Activated naive CD4-positive, alpha-beta T cell treated with anti-CD3 and anti-CD28 coated beads for 36 hours (primary cell): Measurements from ENCODE around the gene ADAM17. TPM values are rescaled to one million over a fixed set of nuclear protein-coding genes. Genes with fewer than 3 reads are reported as not detected.
"Not testable (repeated sequence)": the region's sequence is repeated elsewhere in the genome, so short reads cannot be mapped to it uniquely, and the experiment has no call there.

ENCODE experiments used
- CTCF ChIA-PET: fragments of 350-600 bp; sonication (Branson Sonifier 250); formaldehyde crosslinking; loops from one replicate; lab custom pipeline; 2021; ENCODE audit warnings: antibody characterized with exemption; lab: Charles Lee
- DNase-seq: peaks from one replicate; pipeline ENCODE4 v3.0.0-alpha.2; 2020
- H3K27ac Mint-ChIP-seq: one replicate; pipeline ENCODE4 v1.8.0; 2021; ENCODE audit warnings: mild to moderate bottlenecking, mixed read lengths
- H3K27me3 Mint-ChIP-seq: one replicate; pipeline ENCODE4 v1.8.0; 2021; ENCODE audit warnings: low read depth, mixed read lengths
- H3K36me3 Mint-ChIP-seq: one replicate; pipeline ENCODE4 v1.8.0; 2021; ENCODE audit warnings: low read depth, mixed read lengths
- H3K4me1 Mint-ChIP-seq: one replicate; pipeline ENCODE4 v1.8.0; 2021; ENCODE audit warnings: low read depth, mixed read lengths
- H3K4me3 Mint-ChIP-seq: one replicate; pipeline ENCODE4 v1.8.0; 2021; ENCODE audit warnings: mild to moderate bottlenecking, moderate library complexity, mixed read lengths
- H3K9me3 Mint-ChIP-seq: one replicate; pipeline ENCODE4 v1.8.0; 2021; ENCODE audit warnings: mixed read lengths
- intact Hi-C: fragments of 100-400 bp; cut with micrococcal nuclease; formaldehyde crosslinking; loops from one replicate; pipeline ENCODE4 v1.15.1; 2023
- total RNA-seq, 2 experiments: library from RNA; stranded (reverse); gene quantifications; one replicate each; pipeline ENCODE4 v1.2.3, GENCODE V29; 2021

ADAM17 gene
- total RNA-seq, 2 experiments from 2014 or later, result 10.5 to 11.0 TPM

DNA sequence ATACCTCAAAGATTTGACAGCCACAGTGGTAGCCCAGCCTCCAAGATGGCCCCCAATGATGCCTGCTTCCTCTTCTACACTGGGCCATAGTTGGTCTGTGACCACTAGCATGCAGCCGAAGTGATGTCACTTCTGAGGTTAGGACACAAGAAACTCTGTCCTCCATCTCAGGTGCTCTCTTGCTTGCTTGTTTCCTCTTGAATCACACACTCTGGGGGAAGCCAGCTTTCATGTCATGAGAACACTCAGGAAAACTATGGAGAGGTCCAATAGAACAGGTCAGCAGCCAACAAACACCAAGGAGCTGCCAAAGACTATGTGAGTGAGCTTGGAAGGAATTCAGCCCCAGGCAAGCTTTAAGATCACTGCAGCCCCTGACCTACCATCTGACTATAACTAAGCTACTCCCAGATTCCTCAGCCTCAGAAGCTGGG lies 3.3 kb upstream of the ADAM17 start:
- Mint-ChIP-seq H3K4me1 (peaks cover 21% of the 10 kb centered on the region), H3K27ac (no peak overlapping the region), H3K36me3 (no peaks in the 10 kb centered on the region), H3K4me3 (no peak overlapping the region), H3K27me3 (no peaks in the 10 kb centered on the region), H3K9me3 (no peaks in the 10 kb centered on the region)
- intact Hi-C loops, result loop anchor here (10.0 kb wide), 4 partner anchors 354 to 1096 kb away; partner anchors contain the start of genes ASAP2 and HPCAL1
- CTCF ChIA-PET, result interaction anchor here (1.6 kb wide), 1 partner anchor 11 kb away, joined by 3 read pairs; no protein-coding TSS in a partner anchor
- DNase-seq, result no peak

DNA sequence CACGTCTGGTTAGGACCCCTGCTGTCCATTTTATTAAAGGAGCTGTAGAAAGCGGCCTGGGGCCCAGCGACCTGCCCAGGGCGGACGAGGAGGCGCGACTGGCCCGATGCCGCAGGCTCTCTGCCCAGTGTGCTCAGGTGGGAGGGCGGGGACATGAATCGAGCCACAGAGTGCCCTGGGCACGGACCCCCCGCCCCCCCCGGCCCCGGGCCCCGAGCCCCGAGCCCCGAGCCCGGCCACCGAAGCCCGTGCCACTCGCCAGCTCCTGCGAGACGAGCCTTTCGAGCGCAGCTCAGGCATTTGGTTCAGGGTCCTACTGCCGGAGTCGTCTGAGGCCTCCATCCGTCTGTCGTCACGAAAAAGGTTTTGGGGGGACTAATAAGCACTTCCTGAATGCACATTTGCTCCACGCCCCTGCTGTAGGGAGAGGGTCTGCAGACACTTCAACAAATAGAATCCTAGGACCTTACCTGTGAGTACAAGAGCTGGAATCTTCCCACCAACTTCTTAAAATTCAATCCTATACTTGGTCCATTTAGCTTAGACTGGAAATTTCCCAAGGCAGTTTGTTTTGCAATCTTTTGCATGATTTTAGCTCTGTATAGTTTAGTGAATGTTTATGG lies 602 bp upstream of the ADAM17 start:
- no peaks in the 10 kb centered on the region for H3K9me3 Mint-ChIP-seq
- H3K27me3 Mint-ChIP-seq, result no peaks in the 10 kb centered on the region
- peak; percentile 27 for DNase-seq
- peaks cover 43% of the 10 kb centered on the region for H3K4me1 Mint-ChIP-seq
- no peaks in the 10 kb centered on the region for H3K36me3 Mint-ChIP-seq
- peak overlapping the region; percentile 98 for H3K4me3 Mint-ChIP-seq
- CTCF ChIA-PET, result interaction anchor here (0.7 to 2.0 kb wide), 8 partner anchors 10 to 439 kb away, joined by 3 to 9 read pairs (median 4); no protein-coding TSS in a partner anchor
- intact Hi-C loops, result loop anchor here (1.0 to 10.0 kb wide), 5 partner anchors 147 to 1099 kb away; partner anchors contain the start of genes ASAP2 and HPCAL1
- peak overlapping the region; percentile 96 for H3K27ac Mint-ChIP-seq

DNA sequence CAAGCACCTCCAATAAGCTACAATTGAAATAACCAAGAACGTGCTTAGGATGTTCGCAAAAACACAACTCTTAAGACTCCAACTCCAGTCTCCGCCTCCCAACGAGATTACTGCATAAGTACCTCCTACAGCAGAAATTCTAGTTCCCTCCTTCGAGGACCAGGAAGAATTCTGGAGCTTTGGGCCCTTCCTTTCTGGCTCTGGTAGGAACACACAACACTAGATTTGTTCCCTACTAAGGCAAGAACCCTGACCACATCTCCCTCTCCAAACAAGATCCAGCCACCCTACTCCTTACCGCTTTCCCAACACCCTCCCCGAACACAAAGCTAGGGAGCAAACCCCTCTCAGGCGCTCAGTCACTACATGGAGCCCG lies 721 bp downstream of the ADAM17 start:
- DNase-seq, result peak; percentile 47
- CTCF ChIA-PET, result interaction anchor here (0.6 to 2.0 kb wide), 6 partner anchors 40 to 430 kb away, joined by 3 to 9 read pairs (median 4); no protein-coding TSS in a partner anchor
- no peaks in the 10 kb centered on the region for H3K9me3 Mint-ChIP-seq
- peaks cover 49% of the 10 kb centered on the region for H3K4me1 Mint-ChIP-seq
- H3K27me3 Mint-ChIP-seq, result no peaks in the 10 kb centered on the region
- H3K4me3 Mint-ChIP-seq, result peak overlapping the region; percentile 98
- intact Hi-C loops, result loop anchor here (1.0 to 10.0 kb wide), 12 partner anchors 62 to 1100 kb away; partner anchors contain the start of genes ASAP2, CPSF3, HPCAL1 and ITGB1BP1
- H3K36me3 Mint-ChIP-seq, result no peaks in the 10 kb centered on the region
- H3K27ac Mint-ChIP-seq, result peak overlapping the region; percentile 96

DNA sequence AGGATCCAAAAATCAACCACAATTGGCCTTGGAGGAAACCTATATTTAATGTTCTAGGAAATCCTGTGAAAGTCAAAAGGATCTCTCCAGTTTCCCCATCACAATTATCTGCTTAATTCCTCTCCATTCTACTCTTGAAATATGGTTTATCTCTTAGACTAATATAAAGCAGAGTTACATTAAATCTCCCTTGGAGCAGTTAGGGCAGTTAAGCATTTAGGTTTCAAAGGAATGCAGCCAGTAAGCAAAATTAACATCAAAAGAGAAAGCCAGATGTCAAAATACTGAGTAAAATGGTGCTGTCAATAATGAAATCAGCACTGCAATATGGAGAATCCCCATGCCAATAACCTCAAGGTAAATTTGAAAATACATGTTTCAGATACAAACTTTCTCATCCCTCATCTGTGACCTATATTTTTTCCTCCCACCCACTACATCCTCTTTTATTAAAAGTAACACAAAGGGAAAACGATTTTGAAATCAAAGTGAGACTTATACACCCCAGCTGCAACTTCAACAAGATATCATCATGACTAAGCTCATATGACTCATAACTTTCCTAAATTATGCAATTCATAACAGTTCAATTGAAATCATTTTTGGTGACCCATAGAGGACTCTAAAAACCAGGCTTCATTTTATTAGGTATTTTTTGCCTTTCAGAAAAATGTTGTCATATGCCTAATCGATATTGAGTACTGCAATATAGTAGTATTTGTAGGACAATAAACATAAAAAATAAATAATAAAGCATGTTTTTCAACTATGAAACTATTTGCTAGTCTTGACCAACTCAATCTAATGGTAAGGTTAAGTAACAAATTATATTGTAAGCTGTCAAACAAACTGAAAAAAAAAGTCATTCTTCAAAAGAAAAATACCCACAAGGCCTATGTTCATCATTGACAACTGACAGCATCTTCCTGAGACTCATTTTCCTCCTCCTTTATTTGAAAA lies 3.1 kb downstream of the ADAM17 start:
- H3K27ac Mint-ChIP-seq, result peak overlapping the region; percentile 79
- CTCF ChIA-PET, result no interaction called here
- H3K4me1 Mint-ChIP-seq, result peaks cover 65% of the 10 kb centered on the region
- H3K4me3 Mint-ChIP-seq, result peak overlapping the region; percentile 26
- DNase-seq, result no peak
- intact Hi-C loops, result loop anchor here (1.0 to 10.0 kb wide), 14 partner anchors 42 to 1102 kb away; partner anchors contain the start of genes ASAP2, HPCAL1 and ODC1
- no peaks in the 10 kb centered on the region for H3K9me3 Mint-ChIP-seq
- no peaks in the 10 kb centered on the region for H3K27me3 Mint-ChIP-seq
- no peaks in the 10 kb centered on the region for H3K36me3 Mint-ChIP-seq

DNA sequence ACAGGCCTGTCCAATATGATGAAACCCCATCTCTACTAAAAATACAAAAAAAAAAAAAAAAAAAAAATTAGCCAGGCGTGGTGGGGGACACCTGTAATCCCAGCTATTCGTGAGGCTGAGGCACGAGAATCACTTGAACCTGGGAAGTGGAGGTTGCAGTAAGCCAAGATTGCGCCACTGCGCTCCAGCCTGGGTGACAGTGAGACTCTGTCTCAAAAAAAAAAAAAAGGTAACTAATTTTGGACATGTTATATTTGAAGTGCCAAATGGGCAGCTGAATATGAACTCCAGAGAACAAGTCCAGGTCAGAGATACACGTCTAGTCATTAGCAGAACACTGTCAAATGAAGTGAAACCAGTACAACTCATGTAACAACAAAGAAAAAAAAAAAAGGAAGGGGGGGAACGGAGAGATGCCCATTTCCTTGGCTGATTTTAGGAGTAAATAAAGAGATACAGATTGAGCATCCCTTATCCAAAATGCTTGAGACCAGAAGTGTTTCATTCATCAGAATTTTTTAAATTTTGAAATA lies 4.7 kb downstream of the ADAM17 start:
- H3K27ac Mint-ChIP-seq, DNase-seq, H3K36me3 Mint-ChIP-seq, H3K27me3 Mint-ChIP-seq, CTCF ChIA-PET, H3K4me3 Mint-ChIP-seq, H3K9me3 Mint-ChIP-seq: not testable (repeated sequence)
- peaks cover 63% of the 10 kb centered on the region for H3K4me1 Mint-ChIP-seq
- intact Hi-C loops, result loop anchor here (5.0 to 10.0 kb wide), 6 partner anchors 346 to 1104 kb away; partner anchors contain the start of genes ASAP2, HPCAL1 and ODC1

DNA sequence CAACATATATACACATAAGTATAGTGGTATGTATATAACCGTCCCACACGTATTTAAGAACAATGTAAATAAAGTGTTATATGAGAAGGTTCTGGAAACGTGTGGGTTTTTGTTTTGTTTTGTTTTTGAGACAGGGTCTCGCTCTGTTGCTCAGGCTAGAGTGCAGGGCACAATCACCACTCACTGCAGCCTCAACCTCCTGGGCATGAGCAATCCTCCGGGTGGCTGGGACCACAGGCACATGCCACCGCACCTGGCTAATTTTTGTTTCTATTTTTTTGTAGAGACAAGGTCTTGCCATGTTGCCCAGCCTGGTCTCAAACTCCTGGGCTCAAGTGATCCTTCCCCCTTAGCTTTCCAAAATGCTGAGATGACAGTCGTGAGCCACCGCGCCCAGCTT lies 6.2 kb downstream of the ADAM17 start:
- intact Hi-C loops, result no loop called here
- Mint-ChIP-seq H3K4me1 (peaks cover 66% of the 10 kb centered on the region), H3K4me3 (no peak overlapping the region), H3K27me3 (no peaks in the 10 kb centered on the region), H3K27ac (no peak overlapping the region), H3K9me3 (no peaks in the 10 kb centered on the region), H3K36me3 (no peaks in the 10 kb centered on the region)
- no peak for DNase-seq
- CTCF ChIA-PET, result interaction anchor here (1.4 kb wide), 1 partner anchor 80 kb away, joined by 3 read pairs; no protein-coding TSS in a partner anchor

DNA sequence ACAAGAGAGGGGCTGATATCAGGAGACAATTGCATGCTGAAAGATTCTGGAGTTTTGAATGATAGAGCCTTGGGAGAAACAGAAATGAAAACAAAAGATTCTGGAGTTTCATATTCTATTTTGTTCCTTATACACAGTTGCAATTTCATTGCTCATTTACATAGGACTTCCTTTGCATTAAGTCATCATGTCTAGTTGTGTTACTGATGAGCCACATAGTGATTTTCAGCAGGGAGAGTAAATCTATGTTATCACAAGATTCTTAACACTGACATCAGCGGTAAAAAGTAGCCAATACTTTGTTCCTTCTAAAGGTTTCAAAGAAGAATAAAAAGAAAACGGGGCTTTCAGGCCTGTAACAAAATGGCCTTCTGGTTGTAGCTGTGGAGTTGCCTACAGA lies 7.1 kb downstream of the ADAM17 start:
- no peak for DNase-seq
- peak overlapping the region; percentile 33 for H3K4me3 Mint-ChIP-seq
- H3K9me3 Mint-ChIP-seq, result no peaks in the 10 kb centered on the region
- no peaks in the 10 kb centered on the region for H3K36me3 Mint-ChIP-seq
- CTCF ChIA-PET, result interaction anchor here (0.6 kb wide), 1 partner anchor 416 kb away, joined by 3 read pairs; no protein-coding TSS in a partner anchor
- intact Hi-C loops, result loop anchor here (1.0 kb wide), 2 partner anchors 55 to 60 kb away; no protein-coding TSS in a partner anchor
- H3K27ac Mint-ChIP-seq, result peak overlapping the region; percentile 66
- H3K4me1 Mint-ChIP-seq, result peaks cover 66% of the 10 kb centered on the region
- H3K27me3 Mint-ChIP-seq, result no peaks in the 10 kb centered on the region

DNA sequence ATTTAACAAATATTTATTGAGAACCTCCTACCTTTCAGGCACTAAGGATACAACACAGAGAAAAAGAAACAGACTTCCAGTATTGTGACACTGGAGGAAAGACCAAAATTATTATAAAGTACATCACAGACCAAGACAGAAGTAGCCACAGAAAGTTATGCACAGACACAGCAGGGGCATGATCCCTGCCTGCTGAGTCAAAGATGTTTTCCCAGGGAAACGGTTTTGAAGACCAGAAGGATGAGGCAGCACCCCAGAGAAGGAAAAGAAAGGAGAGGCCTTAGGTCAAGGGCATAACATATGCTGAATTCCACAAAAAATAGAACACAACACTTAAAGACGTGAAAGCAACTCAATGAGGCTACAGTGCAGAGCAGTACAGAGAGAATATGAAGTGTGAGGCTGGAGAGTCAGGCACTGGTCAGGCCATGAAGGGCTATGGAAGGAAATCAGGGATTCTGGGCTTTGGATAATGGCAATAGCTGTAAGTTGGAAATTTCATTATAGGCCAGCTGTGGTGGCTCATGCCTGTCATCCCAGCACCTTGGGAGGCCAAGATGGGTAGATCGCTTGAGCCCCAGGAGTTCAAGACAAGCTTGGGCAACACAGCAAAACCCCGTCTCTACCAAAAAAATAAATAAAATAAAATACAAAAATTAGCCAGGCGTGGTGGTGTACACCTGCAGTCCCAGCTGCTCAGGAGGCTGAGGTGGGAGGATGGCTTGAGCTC lies 8.2 kb downstream of the ADAM17 start:
- Mint-ChIP-seq H3K4me3 (no peak overlapping the region), H3K36me3 (peaks cover 2% of the 10 kb centered on the region), H3K4me1 (peaks cover 60% of the 10 kb centered on the region), H3K9me3 (no peaks in the 10 kb centered on the region), H3K27me3 (no peaks in the 10 kb centered on the region), H3K27ac (no peak overlapping the region)
- CTCF ChIA-PET, result interaction anchor here (0.6 kb wide), 1 partner anchor 1282 kb away, joined by 3 read pairs; no protein-coding TSS in a partner anchor
- intact Hi-C loops, result no loop called here
- no peak for DNase-seq

DNA sequence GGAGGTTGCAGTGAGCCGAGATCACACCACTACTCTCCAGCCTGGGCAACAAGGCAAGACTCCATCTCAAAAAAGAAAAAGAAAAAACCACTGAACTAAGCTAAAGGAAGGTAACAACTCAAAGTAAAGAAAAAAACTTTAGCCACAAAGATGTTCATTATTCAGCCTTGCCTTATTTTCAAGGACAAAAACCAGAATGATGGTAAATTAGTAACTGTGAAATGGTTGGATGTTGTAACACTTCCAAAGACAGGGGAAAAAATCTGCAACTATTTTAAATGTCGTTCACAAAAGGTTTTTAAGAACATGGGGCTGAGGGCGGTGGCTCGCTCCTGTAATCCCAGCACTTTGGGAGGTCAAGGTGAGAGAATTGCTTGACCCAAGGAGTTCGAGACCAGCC lies 10.1 kb downstream of the ADAM17 start:
- no peaks in the 10 kb centered on the region for H3K9me3 Mint-ChIP-seq
- H3K27ac Mint-ChIP-seq, result no peak overlapping the region
- intact Hi-C loops, result no loop called here
- H3K27me3 Mint-ChIP-seq, result no peaks in the 10 kb centered on the region
- H3K4me3 Mint-ChIP-seq, result no peak overlapping the region
- peaks cover 2% of the 10 kb centered on the region for H3K36me3 Mint-ChIP-seq
- CTCF ChIA-PET, result interaction anchor here (0.6 to 1.3 kb wide), 3 partner anchors 9 to 43 kb away, joined by 3 to 4 read pairs (median 3); partner anchors contain the start of gene ADAM17
- H3K4me1 Mint-ChIP-seq, result peaks cover 47% of the 10 kb centered on the region
- DNase-seq, result no peak

DNA sequence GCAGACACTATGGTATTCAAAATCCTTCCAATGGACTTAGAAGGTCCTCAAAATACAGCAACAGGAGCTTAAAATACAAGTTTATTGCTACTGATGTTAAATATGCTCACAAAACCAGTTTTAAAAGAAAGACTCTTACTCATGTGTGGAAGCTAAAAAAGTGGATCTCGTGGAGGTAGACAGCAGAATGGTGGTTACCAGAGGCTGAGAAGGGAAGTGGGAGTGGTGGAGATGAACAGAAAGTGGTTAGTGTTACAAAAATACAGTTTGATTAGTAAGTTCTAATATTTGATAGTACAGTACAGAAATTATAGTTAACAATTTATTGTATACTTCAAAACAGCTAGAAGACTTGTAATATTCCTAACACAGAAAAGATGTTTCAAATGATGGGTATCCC lies 12.1 kb downstream of the ADAM17 start:
- CTCF ChIA-PET, result interaction anchor here (1.3 kb wide), 1 partner anchor 10 kb away, joined by 3 read pairs; no protein-coding TSS in a partner anchor
- Mint-ChIP-seq H3K4me3 (no peak overlapping the region), H3K36me3 (peaks cover 5% of the 10 kb centered on the region), H3K9me3 (no peaks in the 10 kb centered on the region), H3K4me1 (peaks cover 40% of the 10 kb centered on the region), H3K27ac (no peak overlapping the region), H3K27me3 (no peaks in the 10 kb centered on the region)
- DNase-seq, result no peak
- intact Hi-C loops, result no loop called here

DNA sequence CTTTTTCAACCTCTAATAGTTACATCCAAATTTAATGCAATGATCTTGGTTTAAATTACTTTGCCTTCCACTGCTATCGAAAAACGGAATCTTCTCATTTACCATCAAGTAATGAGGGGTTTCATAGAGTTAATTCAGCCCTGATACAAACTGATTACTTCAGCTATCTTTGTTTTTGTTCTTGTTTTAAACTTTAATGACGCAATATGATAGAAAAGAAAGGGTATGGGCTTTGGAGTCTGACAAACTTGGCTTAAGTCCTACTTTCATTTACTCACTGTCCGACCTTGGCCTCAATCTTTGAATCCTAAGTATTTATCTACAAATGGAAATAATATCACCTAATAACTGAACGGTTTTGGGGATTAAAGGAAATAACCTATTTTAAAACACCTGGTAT lies 16.1 kb downstream of the ADAM17 start:
- CTCF ChIA-PET, result interaction anchor here (0.6 kb wide), 1 partner anchor 822 kb away, joined by 3 read pairs; no protein-coding TSS in a partner anchor
- intact Hi-C loops, result no loop called here
- H3K27ac Mint-ChIP-seq, result no peak overlapping the region
- no peaks in the 10 kb centered on the region for H3K27me3 Mint-ChIP-seq
- no peak for DNase-seq
- H3K36me3 Mint-ChIP-seq, result peaks cover 11% of the 10 kb centered on the region
- H3K4me3 Mint-ChIP-seq, result no peak overlapping the region
- peaks cover 20% of the 10 kb centered on the region for H3K4me1 Mint-ChIP-seq
- no peaks in the 10 kb centered on the region for H3K9me3 Mint-ChIP-seq
